SHP77 (cell line): ENCODE data around the gene LLPH.

Source experiments
- DNase-seq, 2 experiments: peaks; one replicate each; lab custom pipeline; 2025; lab: John Stamatoyannopoulos, UW

LLPH gene

GRCh38 chr12:66142826-66143225 lies 12.3 kb upstream of the LLPH start:
- no peak for DNase-seq

DNA sequence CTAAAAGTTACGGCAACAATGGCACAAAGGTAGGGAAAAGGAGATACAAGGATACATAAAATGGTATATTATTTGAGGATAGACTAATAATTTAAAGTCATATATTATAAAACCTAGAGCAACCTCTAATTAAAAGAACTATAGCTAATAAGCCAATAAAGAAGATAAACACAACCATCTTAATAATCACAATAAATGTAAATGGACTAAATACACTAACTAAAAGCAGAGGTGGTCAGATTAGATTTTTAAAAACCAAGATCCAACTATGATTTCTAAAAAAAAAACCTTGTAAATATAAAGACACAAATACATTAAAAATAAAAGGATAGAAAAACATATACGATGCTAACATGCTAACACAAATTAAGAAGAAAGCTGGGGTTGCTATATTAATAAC lies 10.7 kb upstream of the LLPH start:
- no peak for DNase-seq

DNA sequence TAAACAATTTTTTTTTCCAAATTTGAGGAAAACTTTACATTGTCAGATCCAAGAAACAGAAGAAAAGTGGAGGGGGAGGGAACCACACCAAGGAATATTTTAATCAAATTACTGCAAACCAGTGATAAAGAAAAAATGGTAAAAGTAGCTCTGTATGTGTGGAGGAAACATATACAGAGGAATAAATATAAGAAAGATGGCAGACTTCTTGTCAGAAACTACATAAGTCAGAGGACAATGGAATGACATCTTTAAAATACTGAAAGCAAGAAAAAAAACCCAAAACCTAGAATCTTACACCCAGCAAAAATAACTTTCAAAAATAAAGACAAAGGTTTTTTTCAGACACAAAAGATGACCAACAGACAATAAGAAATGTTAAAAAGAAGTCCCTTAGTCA lies 10.2 kb upstream of the LLPH start:
- DNase-seq = no peak

DNA sequence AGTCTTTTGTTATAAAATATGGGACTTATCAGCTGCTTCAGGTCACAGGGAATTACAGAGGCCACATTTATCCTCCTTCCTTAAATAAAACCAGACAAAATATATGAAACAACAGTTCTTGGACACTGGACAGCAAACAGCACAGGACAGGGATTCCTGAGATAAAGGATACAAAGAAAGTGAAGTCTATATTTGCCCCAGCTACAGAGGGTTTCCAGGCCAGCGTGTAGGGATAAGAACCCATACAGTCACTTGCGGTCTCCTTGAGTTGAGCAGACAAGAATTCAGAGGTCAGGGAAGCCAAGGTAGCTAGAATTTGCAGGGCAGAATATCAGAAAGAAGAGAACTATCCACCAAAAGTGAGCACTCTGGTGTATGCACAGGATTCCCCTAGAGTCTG lies 8.8 kb upstream of the LLPH start:
- DNase-seq = no peak

DNA sequence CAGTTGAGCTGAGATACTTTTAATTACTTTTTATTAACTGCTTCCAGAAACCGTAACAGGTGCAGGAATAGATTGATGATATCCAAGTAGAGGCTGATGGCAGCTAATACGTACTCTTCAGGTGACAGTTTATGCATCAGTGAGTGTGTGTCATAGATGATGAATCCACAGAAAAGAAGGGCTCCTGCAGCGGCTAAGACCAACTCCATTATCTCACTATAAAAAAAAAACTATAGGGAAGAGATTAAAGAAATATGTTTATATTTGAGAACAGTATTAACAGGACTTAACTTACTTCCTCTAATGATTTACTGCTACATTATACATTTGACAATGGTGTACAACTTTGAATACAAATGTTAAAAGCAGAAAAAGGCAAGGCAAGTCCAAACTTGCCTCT lies 7.4 kb upstream of the LLPH start:
- no peak for DNase-seq

DNA sequence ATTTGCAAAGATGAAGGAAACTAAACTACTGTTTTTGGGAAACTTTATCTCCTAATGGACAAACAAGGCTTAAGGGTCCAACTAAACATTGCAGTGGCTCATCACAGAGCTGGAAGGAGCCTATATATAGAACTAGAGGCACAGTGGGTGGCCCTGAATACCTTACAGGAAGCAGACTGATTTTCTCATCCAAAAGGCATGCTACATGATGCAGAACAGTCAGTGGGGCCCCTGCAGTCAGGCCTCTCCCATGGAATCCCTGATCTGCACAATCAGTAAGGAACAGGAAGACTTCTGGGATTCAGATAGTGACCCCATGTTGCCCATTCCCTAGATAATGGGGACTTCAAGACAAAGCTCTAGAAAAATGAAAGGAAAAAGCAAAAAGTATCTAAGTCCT lies 1.9 kb upstream of the LLPH start:
- no peak for DNase-seq

- no peak for DNase-seq
These were observed 628 bp upstream of the LLPH start for GRCh38 chr12:66131067-66131688.

DNA sequence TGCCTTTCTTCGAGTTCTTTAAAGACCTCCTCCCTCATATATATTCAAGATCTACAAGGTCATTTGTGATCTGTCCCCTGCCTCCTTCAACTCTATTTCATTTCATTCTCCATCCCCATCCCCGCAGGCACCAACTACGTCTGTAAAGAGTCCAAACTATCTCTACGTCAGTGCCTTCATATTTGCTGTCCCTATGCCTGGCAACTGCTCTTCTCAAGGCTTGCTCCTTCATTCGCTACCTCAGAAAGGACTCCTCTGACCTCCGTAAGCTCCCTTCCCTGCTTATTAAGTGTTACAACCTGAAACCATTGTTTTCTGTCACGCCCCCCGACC lies 650 bp downstream of the LLPH start:
- DNase-seq = no peak

DNA sequence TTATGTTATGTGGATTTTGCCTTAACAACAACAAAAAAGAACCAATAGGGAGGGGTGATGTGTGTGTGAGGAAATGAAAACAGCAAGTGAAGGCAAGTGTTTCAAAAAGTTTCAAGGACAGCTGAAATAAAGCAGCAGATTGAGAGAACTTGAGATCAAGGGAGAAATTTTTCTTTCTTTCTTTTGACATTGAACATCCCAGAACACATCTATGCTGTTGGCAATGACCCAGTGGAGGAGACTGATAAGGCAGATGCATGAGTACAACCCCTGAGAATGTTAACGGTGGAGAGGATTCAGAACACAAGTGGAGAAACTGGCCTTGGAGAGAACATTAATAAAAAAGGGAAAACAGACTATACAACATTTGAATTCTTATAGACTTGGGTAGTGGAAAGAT lies 2.9 kb downstream of the LLPH start:
- no peak for DNase-seq

- no peak for DNase-seq
These were observed 10.1 kb downstream of the LLPH start for GRCh38 chr12:66120477-66120876.

DNA sequence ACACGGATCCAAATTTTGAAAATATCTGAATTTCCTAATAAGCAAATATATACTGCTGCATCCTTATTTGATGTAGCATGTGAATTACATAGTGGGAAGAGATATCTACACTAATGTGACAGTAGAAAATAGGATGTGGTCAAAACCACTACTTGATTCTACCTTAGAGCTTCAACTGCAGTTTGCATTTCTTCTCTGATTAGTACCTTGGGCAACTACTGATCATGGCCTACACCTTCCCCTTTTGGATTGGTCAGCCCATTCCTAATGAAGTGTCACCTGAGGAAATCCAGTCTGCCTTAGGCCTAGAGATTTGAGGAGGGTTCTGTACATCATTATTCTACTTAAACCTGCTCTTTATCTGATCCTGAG lies 10.7 kb downstream of the LLPH start:
- DNase-seq = no peak

DNA sequence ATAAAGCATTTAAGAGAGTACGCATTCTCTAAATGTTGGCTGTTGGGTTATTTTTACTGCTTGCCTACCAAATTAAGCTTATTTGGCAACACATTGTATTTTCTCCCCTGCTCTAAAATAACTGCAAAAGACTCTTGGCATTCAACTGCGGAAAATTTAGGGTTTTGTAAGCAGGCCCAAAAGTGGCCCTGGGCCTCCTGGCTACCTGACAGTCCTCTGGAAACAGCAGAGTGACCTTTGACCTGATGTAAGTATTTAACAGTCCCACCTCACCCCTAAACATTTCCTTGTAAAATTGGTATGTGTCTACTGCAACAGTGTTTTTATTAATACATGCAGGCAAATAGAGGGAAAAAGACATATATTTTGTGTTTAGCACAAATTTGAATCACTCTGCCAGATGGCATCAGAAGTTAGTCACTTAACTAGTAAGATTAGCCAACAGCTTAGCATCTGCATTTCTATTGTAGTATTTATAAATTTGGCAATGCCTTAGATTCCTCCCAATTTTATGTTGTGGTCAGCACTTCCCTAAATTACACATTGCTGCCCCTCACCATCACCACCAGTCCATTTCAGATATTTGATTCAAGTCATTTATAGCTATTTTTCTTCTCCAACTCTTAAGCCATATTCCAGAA lies 11.2 kb downstream of the LLPH start:
- no peak for DNase-seq

- DNase-seq = no peak
These were observed 12.2 kb downstream of the LLPH start for GRCh38 chr12:66118240-66118891.

- no peak for DNase-seq
These were observed 13.3 kb downstream of the LLPH start for GRCh38 chr12:66117242-66117641.

GRCh38 chr12:66115071-66115600 lies 15.4 kb downstream of the LLPH start:
- DNase-seq = no peak

GRCh38 chr12:66113471-66113870 lies 17.1 kb downstream of the LLPH start:
- DNase-seq = no peak

DNA sequence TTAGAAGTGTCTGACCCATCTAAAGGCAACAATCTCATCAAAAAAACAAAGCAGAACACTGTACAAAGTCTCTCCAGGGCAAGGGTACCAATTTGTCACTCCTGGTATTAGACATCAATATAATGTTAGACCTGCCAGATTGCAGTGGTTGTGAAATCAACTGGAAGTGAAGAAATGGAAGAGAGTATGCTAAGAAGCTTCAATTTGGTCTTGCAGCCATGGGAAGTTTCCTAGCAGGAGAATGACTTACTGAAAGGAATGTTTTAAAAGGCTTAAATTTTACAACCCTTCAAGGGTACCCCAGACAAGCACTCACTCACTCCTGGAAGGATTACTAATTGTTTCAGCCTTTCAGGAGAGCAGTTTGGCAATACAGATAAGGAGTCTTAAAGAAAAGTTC lies 18.9 kb downstream of the LLPH start:
- no peak for DNase-seq

DNA sequence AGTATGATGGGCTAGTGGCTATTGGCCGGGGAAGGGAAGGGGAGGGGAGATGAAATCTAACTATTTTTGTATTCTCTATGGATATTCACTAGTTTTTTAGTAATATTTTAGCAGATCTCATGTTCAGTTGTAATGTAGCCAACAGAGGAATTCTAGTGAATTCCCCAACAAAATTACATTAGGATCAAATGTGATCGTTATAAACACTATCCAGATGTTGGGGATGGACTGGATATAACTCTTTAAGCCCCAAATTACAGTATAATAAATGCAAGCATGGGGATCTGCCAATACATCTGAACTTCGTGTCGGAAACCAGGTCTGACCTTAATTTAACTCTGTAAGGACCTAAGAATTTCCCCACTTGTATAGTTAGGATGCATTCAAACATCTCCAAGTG lies 21.5 kb downstream of the LLPH start:
- no peak for DNase-seq

GRCh38 chr12:66108386-66108785 lies 22.2 kb downstream of the LLPH start:
- DNase-seq = no peak

DNA sequence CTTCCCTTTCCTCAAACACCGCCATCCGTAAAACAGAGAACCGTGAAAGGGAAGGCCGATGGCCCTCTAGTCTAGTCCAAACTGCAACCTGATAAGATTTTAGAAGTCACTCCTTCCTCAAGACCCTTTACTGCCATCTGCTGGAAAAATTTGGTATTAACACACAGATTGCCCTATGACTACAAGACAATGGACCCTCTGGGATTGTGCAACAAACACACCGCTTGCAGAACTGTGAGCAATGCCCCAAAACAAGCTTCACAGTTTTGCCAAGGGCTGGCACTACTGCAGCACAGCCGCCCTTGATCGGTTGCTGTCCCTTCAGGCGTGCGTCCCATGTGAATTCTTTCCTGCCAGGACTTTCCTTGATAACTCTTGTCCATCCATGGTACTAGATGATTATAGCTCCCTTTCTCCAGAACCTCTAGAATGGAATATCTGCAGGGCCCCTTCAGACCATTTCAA lies 23.1 kb downstream of the LLPH start:
- DNase-seq = peak; percentile 64 to 73

DNA sequence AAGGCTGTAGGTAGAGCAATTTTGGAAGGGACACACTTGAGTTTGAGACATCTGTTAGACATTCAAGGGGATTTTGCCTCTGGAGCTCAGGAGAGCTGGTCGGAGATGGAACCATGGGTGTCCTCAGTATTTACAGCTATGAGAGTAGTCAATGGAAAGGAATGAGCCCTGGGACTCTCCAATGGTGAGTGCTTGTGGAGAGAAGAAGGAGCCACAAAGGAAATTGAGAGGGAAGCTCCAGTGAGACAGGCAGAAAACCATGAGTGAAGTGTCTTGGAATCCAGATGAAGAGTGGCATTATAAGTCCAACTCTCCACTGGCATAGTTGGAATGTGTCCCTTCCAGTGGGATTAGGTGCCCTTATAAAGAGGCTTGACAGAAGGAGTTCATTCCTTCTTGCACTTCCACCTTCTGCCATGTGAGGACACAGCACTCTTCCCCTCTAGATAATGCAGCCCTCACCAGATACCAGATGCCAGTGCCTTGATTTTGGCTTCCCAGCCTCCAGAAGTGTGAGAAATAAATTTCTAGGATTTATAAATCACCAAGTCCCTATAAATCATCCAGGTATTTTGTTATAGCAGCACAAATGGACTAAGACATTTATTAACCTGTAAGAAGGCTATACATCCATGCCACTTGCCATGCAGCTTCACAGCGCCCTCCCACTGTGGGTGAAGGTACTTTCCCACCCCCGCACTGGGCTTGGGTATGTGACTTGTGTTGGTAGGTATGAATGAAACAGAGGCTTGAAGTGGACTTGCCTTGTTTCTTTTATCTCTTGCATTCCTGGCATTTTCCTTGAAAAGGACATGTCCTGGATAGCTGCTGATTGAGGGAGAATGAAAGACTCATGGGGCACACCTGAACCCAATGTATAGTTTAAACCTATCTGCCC lies 27.3 kb downstream of the LLPH start:
- no peak for DNase-seq

DNA sequence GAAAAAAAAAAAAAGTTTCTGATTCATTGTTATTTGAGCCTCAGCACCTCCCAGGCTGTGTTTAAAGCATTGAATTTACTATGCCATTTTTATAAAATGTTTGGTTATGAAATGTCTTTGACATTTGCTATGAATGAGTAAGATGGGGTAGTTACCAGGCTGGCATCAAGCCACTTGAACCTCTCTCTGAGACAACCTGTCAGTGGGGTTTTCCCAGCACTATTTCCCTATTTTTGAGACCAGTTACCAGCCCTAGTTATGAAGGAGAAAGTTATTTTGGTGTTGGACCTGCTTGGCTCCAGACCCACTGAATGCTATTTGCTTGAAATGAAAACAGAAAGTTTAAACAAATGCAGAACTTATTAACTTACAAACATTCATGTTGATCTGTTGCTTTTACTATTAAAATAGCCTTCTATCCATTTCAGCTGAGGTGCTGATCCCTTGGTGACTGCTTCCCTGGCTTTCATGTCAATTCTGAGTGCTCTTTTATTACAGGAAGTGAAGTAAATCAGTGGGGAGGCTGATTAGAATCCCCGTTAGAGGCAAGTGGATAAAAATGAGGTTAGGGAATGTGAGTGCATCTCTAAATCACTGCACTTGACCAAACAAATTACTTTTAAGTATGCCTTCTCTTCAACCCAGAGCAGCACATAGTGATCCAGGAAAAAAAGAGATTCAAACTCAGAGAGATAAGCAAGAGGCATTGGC lies 37.8 kb downstream of the LLPH start:
- no peak for DNase-seq
